Measurements from ENCODE around the gene NELFA. TPM values are rescaled to one million over a fixed set of nuclear protein-coding genes. Genes with fewer than 3 reads are reported as not detected.

Gene NELFA
- total RNA-seq (2022; extraction: Qiagen RNA extraction; ENCODE audit: low read depth) = 17.6 to 26.9 TPM (median 23.2 TPM) in 5 replicates

GRCh38 chr4:2008921-2009650, at the start of gene NELFA:
Gene NELFA (minus strand): TSS chr4:2008974. CDS start chr4:2008959, 15 bp downstream.

Other genes with a start within 250 kb of the NELFA start
- gene FGFR3, start 215.7 kb downstream of the NELFA start, total RNA-seq (2022; extraction: Qiagen RNA extraction; ENCODE audit: low read depth) = 1.3 to 2.2 TPM (median 1.7 TPM) in 5 replicates
- 25.5 to 33.1 TPM (median 32.1 TPM) in 5 replicates for gene LETM1, start 152.8 kb downstream of the NELFA start, total RNA-seq (2022; extraction: Qiagen RNA extraction; ENCODE audit: low read depth)
- 37.8 to 51.6 TPM (median 50.6 TPM) in 5 replicates for gene NSD2, start 137.6 kb downstream of the NELFA start, total RNA-seq (2022; extraction: Qiagen RNA extraction; ENCODE audit: low read depth)
- gene NAT8L, start 50.4 kb upstream of the NELFA start, total RNA-seq (2022; extraction: Qiagen RNA extraction; ENCODE audit: low read depth) = 11.9 to 15.4 TPM (median 13.8 TPM) in 5 replicates
- 6.8 to 8.9 TPM (median 7.9 TPM) in 5 replicates for gene HAUS3, start 233.1 kb upstream of the NELFA start, total RNA-seq (2022; extraction: Qiagen RNA extraction; ENCODE audit: low read depth)
- 0.40 to 0.72 TPM (median 0.66 TPM) in 5 replicates for gene POLN, start 233.1 kb upstream of the NELFA start, total RNA-seq (2022; extraction: Qiagen RNA extraction; ENCODE audit: low read depth)

All from A549 treated with DMSO at 1 μM for 4 hours (cell line).